ENCODE results near the gene USP34.

USP34 gene

GRCh38 chr2:61426267-61426897 is 44.5 kb downstream of the USP34 start:
- peak; percentile 81 for DNase-seq
- no peak for TF ChIP-seq POLR2A (IDR thresholded peaks at IDR 0.05; ENCODE audit: low read length)
- no peak for TF ChIP-seq GATA1 (IDR thresholded peaks at IDR 0.05; ENCODE audit: low read depth, low read length)

GRCh38 chr2:61425605-61426155 is 45.2 kb downstream of the USP34 start:
- no peak for DNase-seq
- TF ChIP-seq GATA1 (IDR thresholded peaks at IDR 0.05; ENCODE audit: low read depth, low read length) (no peak), POLR2A (IDR thresholded peaks at IDR 0.05; ENCODE audit: low read length) (no peak)

- TF ChIP-seq POLR2A (IDR thresholded peaks at IDR 0.05; ENCODE audit: low read length) (no peak), GATA1 (IDR thresholded peaks at IDR 0.05; ENCODE audit: low read depth, low read length) (no peak)
- peak; percentile 6 to 58 for DNase-seq
These were observed 47.2 kb downstream of the USP34 start for GRCh38 chr2:61423714-61424113.

- DNase-seq = peak in 1 of 2 experiments; percentile 11
These were observed 49.3 kb downstream of the USP34 start for GRCh38 chr2:61421611-61422010.

GRCh38 chr2:61420991-61421544 is 49.8 kb downstream of the USP34 start:
- TF ChIP-seq GATA1 (IDR thresholded peaks at IDR 0.05; ENCODE audit: low read depth, low read length) (no peak), POLR2A (IDR thresholded peaks at IDR 0.05; ENCODE audit: low read length) (no peak)
- DNase-seq = peak in 1 of 2 experiments; percentile 15

More at GRCh38 chr2:61421611-61422010, 49.3 kb downstream of the USP34 start:
- TF ChIP-seq POLR2A (IDR thresholded peaks at IDR 0.05; ENCODE audit: low read length) (no peak), GATA1 (IDR thresholded peaks at IDR 0.05; ENCODE audit: low read depth, low read length) (no peak)

GRCh38 chr2:61419570-61419969 is 51.3 kb downstream of the USP34 start:
- no peak for DNase-seq
- TF ChIP-seq POLR2A (IDR thresholded peaks at IDR 0.05; ENCODE audit: low read length) (no peak), GATA1 (IDR thresholded peaks at IDR 0.05; ENCODE audit: low read depth, low read length) (no peak)

- no peak for DNase-seq
- TF ChIP-seq GATA1 (IDR thresholded peaks at IDR 0.05; ENCODE audit: low read depth, low read length) (no peak), POLR2A (IDR thresholded peaks at IDR 0.05; ENCODE audit: low read length) (no peak)
These were observed 51.8 kb downstream of the USP34 start for GRCh38 chr2:61419129-61419528.

GRCh38 chr2:61416871-61417645 is 53.8 kb downstream of the USP34 start:
- DNase-seq = no peak
- TF ChIP-seq GATA1 (IDR thresholded peaks at IDR 0.05; ENCODE audit: low read depth, low read length) (no peak), POLR2A (IDR thresholded peaks at IDR 0.05; ENCODE audit: low read length) (no peak)

GRCh38 chr2:61415265-61415664 is 55.6 kb downstream of the USP34 start:
- TF ChIP-seq POLR2A (IDR thresholded peaks at IDR 0.05; ENCODE audit: low read length) = no peak
- DNase-seq = no peak

GRCh38 chr2:61414674-61415073 is 56.2 kb downstream of the USP34 start:
- no peak for DNase-seq
- TF ChIP-seq GATA1 (IDR thresholded peaks at IDR 0.05; ENCODE audit: low read depth, low read length) = no peak
- no peak for TF ChIP-seq POLR2A (IDR thresholded peaks at IDR 0.05; ENCODE audit: low read length)

GRCh38 chr2:61411109-61411508 is 59.8 kb downstream of the USP34 start:
- peak in 1 of 2 experiments; percentile 46 for DNase-seq
- TF ChIP-seq GATA1 (IDR thresholded peaks at IDR 0.05; ENCODE audit: low read depth, low read length) (no peak), POLR2A (IDR thresholded peaks at IDR 0.05; ENCODE audit: low read length) (no peak)

- DNase-seq = no peak
- TF ChIP-seq GATA1 (IDR thresholded peaks at IDR 0.05; ENCODE audit: low read depth, low read length) (no peak), POLR2A (IDR thresholded peaks at IDR 0.05; ENCODE audit: low read length) (no peak)
These were observed 60.7 kb downstream of the USP34 start for GRCh38 chr2:61410185-61410584.

GRCh38 chr2:61405813-61406212 is 65.1 kb downstream of the USP34 start:
- TF ChIP-seq POLR2A (IDR thresholded peaks at IDR 0.05; ENCODE audit: low read length) (no peak), GATA1 (IDR thresholded peaks at IDR 0.05; ENCODE audit: low read depth, low read length) (no peak)
- DNase-seq = no peak

- no peak for TF ChIP-seq GATA1 (IDR thresholded peaks at IDR 0.05; ENCODE audit: low read depth, low read length)
- TF ChIP-seq POLR2A (IDR thresholded peaks at IDR 0.05; ENCODE audit: low read length) = no peak
These were observed 66.4 kb downstream of the USP34 start for GRCh38 chr2:61404438-61404837.

More at GRCh38 chr2:61404438-61404837, 66.4 kb downstream of the USP34 start:
- no peak for DNase-seq

All from erythroblast (primary cell).